Liver (tissue), 9 donors: ENCODE measurements around the gene MTO1. TPM values are rescaled to one million over a fixed set of nuclear protein-coding genes. Genes with fewer than 3 reads are reported as not detected.

Experiments used
- DNase-seq: peaks from one replicate; pipeline ENCODE4 v3.0.0-alpha.2; 2017; ENCODE audit warnings: low spot score
- H3K27ac ChIP-seq, 2 donors: one replicate each; pipeline ENCODE4 v1.7.0; 2013; ENCODE audit warnings: inconsistent platforms in 2 of 2, low read length in 2 of 2, control low read depth in 1 of 2, low read depth in 1 of 2, mild to moderate bottlenecking in 1 of 2
- H3K27me3 ChIP-seq, 4 donors: one replicate each; pipeline versions ENCODE4 v1.6.1 to v1.7.0; 2013; ENCODE audit warnings: low read length in 3 of 4, inconsistent platforms in 1 of 4, mild to moderate bottlenecking in 1 of 4, moderate library complexity in 1 of 4; ENCODE audit not compliant: control insufficient read depth in 4 of 4, insufficient read depth in 4 of 4
- H3K36me3 ChIP-seq, 4 donors: one replicate each; pipeline versions ENCODE4 v1.6.1 to v1.7.0; 2013; ENCODE audit warnings: low read length in 3 of 4, mild to moderate bottlenecking in 3 of 4, low read depth in 1 of 4, moderate library complexity in 1 of 4; ENCODE audit not compliant: control insufficient read depth in 4 of 4, insufficient read depth in 3 of 4
- H3K4me1 ChIP-seq, 4 donors: one replicate each; pipeline versions ENCODE4 v1.6.1 to v1.7.0; 2013; ENCODE audit warnings: low read length in 3 of 4, mild to moderate bottlenecking in 3 of 4, moderate library complexity in 1 of 4; ENCODE audit not compliant: control insufficient read depth in 4 of 4, insufficient read depth in 4 of 4
- H3K4me3 ChIP-seq, 3 donors: one replicate each; pipeline versions ENCODE4 v1.6.1 to v1.7.0; 2013; ENCODE audit warnings: low read length in 3 of 3, control low read depth in 1 of 3, low read depth in 1 of 3, mild to moderate bottlenecking in 1 of 3
- H3K9ac ChIP-seq, 2 donors: one replicate each; pipeline ENCODE4 v1.7.0; 2013; ENCODE audit warnings: low read length in 2 of 2, mild to moderate bottlenecking in 2 of 2, moderate library complexity in 2 of 2, control low read depth in 1 of 2, low read depth in 1 of 2
- H3K9me3 ChIP-seq, 4 donors: one replicate each; pipeline versions ENCODE4 v1.6.1 to v1.7.0; 2013; ENCODE audit warnings: low read length in 3 of 4; ENCODE audit not compliant: control insufficient read depth in 4 of 4
- ATF3 ChIP-seq: IDR thresholded peaks from 2 replicates; pipeline ENCODE4 v1.6.1; 2016; ENCODE audit warnings: antibody characterized with exemption
- CTCF ChIP-seq: fragments of 150-350 bp; IDR thresholded peaks from 2 replicates; pipeline ENCODE4 v1.5.1; 2017; ENCODE audit warnings: improper control_type of control experiment, low read depth, low read length; ENCODE audit not compliant: missing input control
- EGR1 ChIP-seq, 2 donors: IDR thresholded peaks; 2 replicates each; pipeline ENCODE4 v1.6.1; 2016 to 2018; ENCODE audit warnings: antibody characterized with exemption in 2 of 2, low read depth in 2 of 2
- FOXA1 ChIP-seq: IDR thresholded peaks from 2 replicates; pipeline ENCODE4 v1.6.1; 2016; ENCODE audit warnings: antibody characterized with exemption
- FOXA2 ChIP-seq: IDR thresholded peaks from 2 replicates; pipeline ENCODE4 v1.6.1; 2016; ENCODE audit warnings: antibody characterized with exemption
- GABPA ChIP-seq, 2 donors: IDR thresholded peaks in 1 of 2; conservative IDR thresholded peaks in 1 of 2; 2 replicates each; pipeline ENCODE4 v1.6.1; 2016; ENCODE audit warnings: antibody characterized with exemption in 2 of 2, mild to moderate bottlenecking in 1 of 2, moderate library complexity in 1 of 2
- HNF4A ChIP-seq, 2 donors: conservative IDR thresholded peaks; 2 replicates each; pipeline ENCODE4 v1.6.1; 2016; ENCODE audit warnings: antibody characterized with exemption in 2 of 2, mild to moderate bottlenecking in 2 of 2
- HNF4G ChIP-seq: IDR thresholded peaks from 2 replicates; pipeline ENCODE4 v1.6.1; 2016; ENCODE audit warnings: antibody characterized with exemption
- JUND ChIP-seq, 2 donors: IDR thresholded peaks; 2 replicates each; pipeline ENCODE4 v1.6.1; 2016; ENCODE audit warnings: antibody characterized with exemption in 2 of 2
- MAX ChIP-seq: IDR thresholded peaks from 2 replicates; pipeline ENCODE4 v1.6.1; 2016; ENCODE audit warnings: antibody characterized with exemption
- NR2F2 ChIP-seq: IDR thresholded peaks from 2 replicates; pipeline ENCODE4 v1.6.1; 2016; ENCODE audit warnings: antibody characterized with exemption
- RAD21 ChIP-seq, 2 donors: IDR thresholded peaks; 2 replicates each; pipeline ENCODE4 v1.6.1; 2016; ENCODE audit warnings: antibody characterized with exemption in 2 of 2, mild to moderate bottlenecking in 2 of 2
- REST ChIP-seq: IDR thresholded peaks from 2 replicates; pipeline ENCODE4 v1.6.1; 2016; ENCODE audit warnings: antibody characterized with exemption, mild to moderate bottlenecking
- RXRA ChIP-seq, 2 donors: IDR thresholded peaks; 2 replicates each; pipeline ENCODE4 v1.6.1; 2017 to 2018; ENCODE audit warnings: antibody characterized with exemption in 2 of 2, mild to moderate bottlenecking in 1 of 2
- SP1 ChIP-seq: IDR thresholded peaks from 2 replicates; pipeline ENCODE4 v1.6.1; 2018; ENCODE audit warnings: antibody characterized with exemption, mild to moderate bottlenecking
- TAF1 ChIP-seq: conservative IDR thresholded peaks from 2 replicates; pipeline ENCODE4 v1.6.1; 2016; ENCODE audit warnings: antibody characterized with exemption, mild to moderate bottlenecking
- YY1 ChIP-seq: IDR thresholded peaks from 2 replicates; pipeline ENCODE4 v1.6.1; 2016; ENCODE audit warnings: antibody characterized with exemption, mild to moderate bottlenecking
- ZBTB33 ChIP-seq: IDR thresholded peaks from 2 replicates; pipeline ENCODE4 v1.6.1; 2016; ENCODE audit warnings: antibody characterized with exemption
- WGBS: extraction: QIAGEN DNeasy Blood & Tissue Kit; methylation state at CpG from one replicate; pipeline ENCODE4 v1.1.7; 2013; 5-methylcytosine and 5-hydroxymethylcytosine counted together
- polyA plus RNA-seq, 2 donors: library from polyadenylated mRNA; stranded (reverse) in 1 of 2; unstranded in 1 of 2; fragments of 200-250 nt in 1 of 2; fragments of >200 nt in 1 of 2; fragmentation: Nextera tagmentation in 1 of 2; extraction: Ambion mirVana in 1 of 2; gene quantifications; one replicate each; pipeline versions ENCODE4 v1.2.1 to v1.2.3, GENCODE V29; 2013 to 2015
- total RNA-seq, 2 donors: library from RNA; depleted of rRNA; stranded (reverse); fragments of >200 nt; gene quantifications; one replicate each; pipeline ENCODE4 v1.2.3, GENCODE V29; 2014
- donor health status: healthy.
- donor health status: healthy.
- donor health status: healthy.
- donor health status: healthy.
- donor health status: healthy.

MTO1 gene
- total and polyA plus RNA-seq, 4 donors = 12.9 to 64.4 (median 20.6) TPM

DNA sequence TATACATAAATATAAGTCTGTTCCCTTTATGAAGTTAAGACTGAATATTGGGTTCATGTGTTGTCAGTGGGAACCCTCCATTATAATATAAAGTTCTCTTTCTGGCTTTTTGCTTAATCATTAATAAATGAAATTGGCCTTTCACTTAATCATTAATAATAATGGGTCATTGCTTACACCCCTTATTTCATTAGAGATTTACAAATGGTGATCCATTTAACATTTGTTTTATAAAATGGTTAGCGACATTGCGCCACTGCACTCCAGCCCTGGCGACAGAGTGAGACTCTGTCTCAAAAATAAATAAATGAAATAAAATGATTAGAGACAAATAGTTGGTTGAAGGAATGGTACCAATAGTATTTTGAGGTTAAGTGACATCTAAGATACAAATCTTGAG, 48.4 kb upstream of the MTO1 start:
- Histone ChIP-seq H3K27me3 (no peaks in the 10 kb centered on the region), H3K36me3 (no peaks in the 10 kb centered on the region), H3K9me3 (no peaks in the 10 kb centered on the region), H3K4me1 (no peaks in the 10 kb centered on the region), H3K4me3 (no peak overlapping the region), H3K9ac (no peak overlapping the region), H3K27ac (no peak overlapping the region)
- TF ChIP-seq MAX = no peak
- TF ChIP-seq TAF1 = no peak
- no peak for TF ChIP-seq CTCF
- TF ChIP-seq ATF3 = no peak
- no peak for TF ChIP-seq EGR1 (IDR thresholded peaks at IDR 0.05; ENCODE audit: low read depth in 2 of 2)
- no peak for TF ChIP-seq FOXA1
- no peak for TF ChIP-seq ZBTB33
- no peak for TF ChIP-seq HNF4A (conservative IDR thresholded peaks at IDR 0.05)
- TF ChIP-seq RXRA (IDR thresholded peaks at IDR 0.05) = no peak
- TF ChIP-seq SP1 = no peak
- no peak for TF ChIP-seq FOXA2
- TF ChIP-seq RAD21 (IDR thresholded peaks at IDR 0.05) = no peak
- TF ChIP-seq REST = no peak
- no peak for TF ChIP-seq GABPA (IDR thresholded peaks at IDR 0.05 in 1 of 2, conservative IDR thresholded peaks at IDR 0.05 in 1 of 2)
- TF ChIP-seq NR2F2 = no peak
- DNase-seq = no peak
- WGBS = 98% methylated on average over 3 of the region's 3 CpGs

DNA sequence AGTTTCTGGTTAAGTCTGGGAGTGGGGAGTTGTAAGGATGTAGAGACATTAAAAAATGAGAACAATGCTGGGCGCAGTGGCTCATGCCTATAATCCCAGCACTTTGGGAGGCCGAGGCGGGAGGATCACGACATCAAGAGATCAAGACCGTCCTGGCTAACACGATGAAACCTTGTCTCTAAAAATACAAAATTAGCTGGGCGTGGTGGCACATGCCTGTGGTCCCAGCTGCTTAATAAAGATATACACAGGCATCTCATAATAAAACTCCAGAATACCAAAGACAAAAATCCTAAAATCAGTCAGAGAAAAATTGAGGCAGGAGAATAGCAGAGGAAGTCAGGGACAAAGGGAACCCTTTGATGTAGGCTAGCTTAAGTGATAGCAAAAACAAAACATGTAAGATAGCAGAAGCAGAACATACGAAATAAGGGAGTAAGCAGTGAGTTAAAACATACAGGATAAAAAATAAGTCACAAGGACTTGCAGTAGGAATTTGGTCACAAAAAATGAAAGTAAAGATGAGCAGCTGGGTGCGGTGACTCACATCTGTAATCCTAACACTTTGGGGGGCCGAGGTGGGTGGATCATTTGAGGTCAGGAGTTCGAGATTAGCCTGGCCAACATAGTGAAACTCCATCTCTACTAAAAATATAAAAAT, 43.3 kb upstream of the MTO1 start:
- Histone ChIP-seq H3K9me3 (no peaks in the 10 kb centered on the region), H3K27ac (no peak overlapping the region), H3K36me3 (no peaks in the 10 kb centered on the region), H3K4me3 (no peak overlapping the region), H3K4me1 (no peaks in the 10 kb centered on the region), H3K9ac (no peak overlapping the region), H3K27me3 (no peaks in the 10 kb centered on the region)
- no peak for TF ChIP-seq HNF4G
- TF ChIP-seq TAF1 = no peak
- no peak for TF ChIP-seq CTCF
- TF ChIP-seq SP1 = no peak
- no peak for TF ChIP-seq EGR1 (IDR thresholded peaks at IDR 0.05; ENCODE audit: low read depth in 2 of 2)
- TF ChIP-seq YY1 = no peak
- no peak for TF ChIP-seq ATF3
- no peak for TF ChIP-seq GABPA (IDR thresholded peaks at IDR 0.05 in 1 of 2, conservative IDR thresholded peaks at IDR 0.05 in 1 of 2)
- TF ChIP-seq JUND (IDR thresholded peaks at IDR 0.05) = no peak
- no peak for TF ChIP-seq NR2F2
- TF ChIP-seq ZBTB33 = no peak
- 90% methylated on average over 11 of the region's 11 CpGs for WGBS
- no peak for DNase-seq
